Vagina (tissue), 2 donors: Measurements from ENCODE around the gene SLC28A3.

Experiments used
- CTCF ChIP-seq, 3 experiments: fragments of 450-650 bp in 2 of 3; fragments of 200-600 bp in 1 of 3; sonication (generic) in 1 of 3; IDR thresholded peaks; one replicate each; pipeline ENCODE4 v1.5.1; 2017 to 2019; ENCODE audit warnings: antibody characterized with exemption in 3 of 3, mild to moderate bottlenecking in 2 of 3, moderate library complexity in 2 of 3
- POLR2A ChIP-seq, 2 donors: fragments of 450-650 bp; IDR thresholded peaks; one replicate each; pipeline ENCODE4 v1.6.1; 2017; ENCODE audit warnings: antibody characterized with exemption in 2 of 2, mild to moderate bottlenecking in 2 of 2, moderate library complexity in 2 of 2

- no peak for TF ChIP-seq CTCF (IDR thresholded peaks at IDR 0.05)
- TF ChIP-seq POLR2A (IDR thresholded peaks at IDR 0.05): no peak
These were observed 40.3 kb downstream of the SLC28A3 start for GRCh38 chr9:84300271-84300670.
